ENCODE measurements around the gene MMP20.

DNA sequence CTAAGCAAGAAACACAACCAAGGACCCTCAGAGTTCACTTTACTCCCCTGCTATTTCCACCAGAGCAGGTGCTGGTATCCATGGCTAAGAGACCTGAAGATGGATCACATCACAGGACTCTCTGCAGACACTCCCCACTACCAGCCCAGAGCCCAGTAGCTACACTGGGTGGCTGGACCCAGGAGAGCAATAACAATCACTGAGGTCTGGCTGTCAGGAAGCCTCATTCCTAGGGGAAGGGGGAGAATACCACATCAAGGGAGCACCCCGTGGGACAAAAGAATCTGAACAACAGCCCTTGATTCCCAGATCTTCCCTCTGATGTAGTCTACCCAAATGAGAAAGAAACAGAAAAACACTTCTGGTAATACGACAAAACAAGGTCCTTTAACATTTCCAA, 85.6 kb downstream of the MMP20 start:
- TF ChIP-seq EZH2phosphoT487 (IDR thresholded peaks at IDR 0.05; ENCODE audit: insufficient read depth, low read depth) (no peak), EZH2 (IDR thresholded peaks at IDR 0.05; ENCODE audit: insufficient read depth, poor library complexity, severe bottlenecking) (no peak)
